ENCODE data around the gene CDO1. TPM values are rescaled to one million over a fixed set of nuclear protein-coding genes. Genes with fewer than 3 reads are reported as not detected.

CDO1 gene
- total and polyA plus RNA-seq, 2 of the 8 experiments (the other 6 are each of a cell fraction or from before 2014, with no cell fraction given): 26.1 to 29.5 TPM

DNA sequence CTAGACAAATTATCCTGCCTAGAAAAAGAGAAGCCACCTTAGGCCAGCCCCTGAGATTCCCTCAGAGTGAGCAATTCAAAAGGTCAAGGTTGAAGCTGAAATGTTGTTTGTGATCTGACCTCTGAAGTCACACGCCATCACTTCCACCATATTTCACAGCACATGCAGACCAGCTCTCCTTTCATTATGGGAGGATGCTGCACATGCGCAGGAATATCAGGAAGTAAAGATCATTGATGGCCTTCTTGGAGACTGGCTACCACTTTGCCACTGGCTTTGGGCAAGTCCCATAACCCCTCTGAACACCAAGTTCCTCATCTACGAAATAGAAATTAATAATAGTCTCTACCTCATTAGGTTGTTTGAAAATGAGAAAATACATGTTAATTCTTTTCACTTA is 39.5 kb downstream of the CDO1 start (continued):
- TF ChIP-seq, protein P1, sequence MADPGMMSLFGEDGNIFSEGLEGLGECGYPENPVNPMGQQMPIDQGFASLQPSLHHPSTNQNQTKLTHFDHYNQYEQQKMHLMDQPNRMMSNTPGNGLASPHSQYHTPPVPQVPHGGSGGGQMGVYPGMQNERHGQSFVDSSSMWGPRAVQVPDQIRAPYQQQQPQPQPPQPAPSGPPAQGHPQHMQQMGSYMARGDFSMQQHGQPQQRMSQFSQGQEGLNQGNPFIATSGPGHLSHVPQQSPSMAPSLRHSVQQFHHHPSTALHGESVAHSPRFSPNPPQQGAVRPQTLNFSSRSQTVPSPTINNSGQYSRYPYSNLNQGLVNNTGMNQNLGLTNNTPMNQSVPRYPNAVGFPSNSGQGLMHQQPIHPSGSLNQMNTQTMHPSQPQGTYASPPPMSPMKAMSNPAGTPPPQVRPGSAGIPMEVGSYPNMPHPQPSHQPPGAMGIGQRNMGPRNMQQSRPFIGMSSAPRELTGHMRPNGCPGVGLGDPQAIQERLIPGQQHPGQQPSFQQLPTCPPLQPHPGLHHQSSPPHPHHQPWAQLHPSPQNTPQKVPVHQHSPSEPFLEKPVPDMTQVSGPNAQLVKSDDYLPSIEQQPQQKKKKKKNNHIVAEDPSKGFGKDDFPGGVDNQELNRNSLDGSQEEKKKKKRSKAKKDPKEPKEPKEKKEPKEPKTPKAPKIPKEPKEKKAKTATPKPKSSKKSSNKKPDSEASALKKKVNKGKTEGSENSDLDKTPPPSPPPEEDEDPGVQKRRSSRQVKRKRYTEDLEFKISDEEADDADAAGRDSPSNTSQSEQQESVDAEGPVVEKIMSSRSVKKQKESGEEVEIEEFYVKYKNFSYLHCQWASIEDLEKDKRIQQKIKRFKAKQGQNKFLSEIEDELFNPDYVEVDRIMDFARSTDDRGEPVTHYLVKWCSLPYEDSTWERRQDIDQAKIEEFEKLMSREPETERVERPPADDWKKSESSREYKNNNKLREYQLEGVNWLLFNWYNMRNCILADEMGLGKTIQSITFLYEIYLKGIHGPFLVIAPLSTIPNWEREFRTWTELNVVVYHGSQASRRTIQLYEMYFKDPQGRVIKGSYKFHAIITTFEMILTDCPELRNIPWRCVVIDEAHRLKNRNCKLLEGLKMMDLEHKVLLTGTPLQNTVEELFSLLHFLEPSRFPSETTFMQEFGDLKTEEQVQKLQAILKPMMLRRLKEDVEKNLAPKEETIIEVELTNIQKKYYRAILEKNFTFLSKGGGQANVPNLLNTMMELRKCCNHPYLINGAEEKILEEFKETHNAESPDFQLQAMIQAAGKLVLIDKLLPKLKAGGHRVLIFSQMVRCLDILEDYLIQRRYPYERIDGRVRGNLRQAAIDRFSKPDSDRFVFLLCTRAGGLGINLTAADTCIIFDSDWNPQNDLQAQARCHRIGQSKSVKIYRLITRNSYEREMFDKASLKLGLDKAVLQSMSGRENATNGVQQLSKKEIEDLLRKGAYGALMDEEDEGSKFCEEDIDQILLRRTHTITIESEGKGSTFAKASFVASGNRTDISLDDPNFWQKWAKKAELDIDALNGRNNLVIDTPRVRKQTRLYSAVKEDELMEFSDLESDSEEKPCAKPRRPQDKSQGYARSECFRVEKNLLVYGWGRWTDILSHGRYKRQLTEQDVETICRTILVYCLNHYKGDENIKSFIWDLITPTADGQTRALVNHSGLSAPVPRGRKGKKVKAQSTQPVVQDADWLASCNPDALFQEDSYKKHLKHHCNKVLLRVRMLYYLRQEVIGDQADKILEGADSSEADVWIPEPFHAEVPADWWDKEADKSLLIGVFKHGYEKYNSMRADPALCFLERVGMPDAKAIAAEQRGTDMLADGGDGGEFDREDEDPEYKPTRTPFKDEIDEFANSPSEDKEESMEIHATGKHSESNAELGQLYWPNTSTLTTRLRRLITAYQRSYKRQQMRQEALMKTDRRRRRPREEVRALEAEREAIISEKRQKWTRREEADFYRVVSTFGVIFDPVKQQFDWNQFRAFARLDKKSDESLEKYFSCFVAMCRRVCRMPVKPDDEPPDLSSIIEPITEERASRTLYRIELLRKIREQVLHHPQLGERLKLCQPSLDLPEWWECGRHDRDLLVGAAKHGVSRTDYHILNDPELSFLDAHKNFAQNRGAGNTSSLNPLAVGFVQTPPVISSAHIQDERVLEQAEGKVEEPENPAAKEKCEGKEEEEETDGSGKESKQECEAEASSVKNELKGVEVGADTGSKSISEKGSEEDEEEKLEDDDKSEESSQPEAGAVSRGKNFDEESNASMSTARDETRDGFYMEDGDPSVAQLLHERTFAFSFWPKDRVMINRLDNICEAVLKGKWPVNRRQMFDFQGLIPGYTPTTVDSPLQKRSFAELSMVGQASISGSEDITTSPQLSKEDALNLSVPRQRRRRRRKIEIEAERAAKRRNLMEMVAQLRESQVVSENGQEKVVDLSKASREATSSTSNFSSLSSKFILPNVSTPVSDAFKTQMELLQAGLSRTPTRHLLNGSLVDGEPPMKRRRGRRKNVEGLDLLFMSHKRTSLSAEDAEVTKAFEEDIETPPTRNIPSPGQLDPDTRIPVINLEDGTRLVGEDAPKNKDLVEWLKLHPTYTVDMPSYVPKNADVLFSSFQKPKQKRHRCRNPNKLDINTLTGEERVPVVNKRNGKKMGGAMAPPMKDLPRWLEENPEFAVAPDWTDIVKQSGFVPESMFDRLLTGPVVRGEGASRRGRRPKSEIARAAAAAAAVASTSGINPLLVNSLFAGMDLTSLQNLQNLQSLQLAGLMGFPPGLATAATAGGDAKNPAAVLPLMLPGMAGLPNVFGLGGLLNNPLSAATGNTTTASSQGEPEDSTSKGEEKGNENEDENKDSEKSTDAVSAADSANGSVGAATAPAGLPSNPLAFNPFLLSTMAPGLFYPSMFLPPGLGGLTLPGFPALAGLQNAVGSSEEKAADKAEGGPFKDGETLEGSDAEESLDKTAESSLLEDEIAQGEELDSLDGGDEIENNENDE (IDR thresholded peaks at IDR 0.05; ENCODE audit: insufficient replicate concordance, low read length): no peak
- TF ChIP-seq RAD21 (IDR thresholded peaks at IDR 0.05 in 1 of 2, conservative IDR thresholded peaks at IDR 0.05 in 1 of 2; ENCODE audit: low read depth in 2 of 2, low read length in 2 of 2): no peak
- TF ChIP-seq HDAC2 (IDR thresholded peaks at IDR 0.05; ENCODE audit: borderline replicate concordance in 1 of 2, low read depth in 2 of 2, low read length in 2 of 2): no peak
- TF ChIP-seq EZH2 (IDR thresholded peaks at IDR 0.05; ENCODE audit: low read depth, low read length, severe bottlenecking): no peak
- no peak for TF ChIP-seq TAF7 (optimal IDR thresholded peaks at IDR 0.05; ENCODE audit: borderline replicate concordance, low read depth, low read length)
- TF ChIP-seq GABPA (IDR thresholded peaks at IDR 0.05; ENCODE audit: borderline replicate concordance, insufficient read depth, low read length): no peak
- TF ChIP-seq, protein P2, sequence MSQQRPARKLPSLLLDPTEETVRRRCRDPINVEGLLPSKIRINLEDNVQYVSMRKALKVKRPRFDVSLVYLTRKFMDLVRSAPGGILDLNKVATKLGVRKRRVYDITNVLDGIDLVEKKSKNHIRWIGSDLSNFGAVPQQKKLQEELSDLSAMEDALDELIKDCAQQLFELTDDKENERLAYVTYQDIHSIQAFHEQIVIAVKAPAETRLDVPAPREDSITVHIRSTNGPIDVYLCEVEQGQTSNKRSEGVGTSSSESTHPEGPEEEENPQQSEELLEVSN (IDR thresholded peaks at IDR 0.05): no peak
- TF ChIP-seq POLR2AphosphoS5 (IDR thresholded peaks at IDR 0.05; ENCODE audit: low read depth, low read length): no peak
- no peak for TF ChIP-seq SRF (IDR thresholded peaks at IDR 0.05; ENCODE audit: low read depth, low read length)
